B cell (primary cell): ENCODE results near the gene NCOA1. TPM values are rescaled to one million over a fixed set of nuclear protein-coding genes. Genes with fewer than 3 reads are reported as not detected.

Experiments
- ATAC-seq: fragments of 200-7000 bp; cut with Tn5 transposase; one replicate; pipeline ENCODE4 v1.10.0; 2021; ENCODE audit warnings: low read depth, mild to moderate bottlenecking, moderate number of reproducible peaks, moderate library complexity
- CTCF ChIA-PET: fragments of 350-600 bp; sonication (Branson Sonifier 250); formaldehyde crosslinking; loops from one replicate; lab custom pipeline; 2021; ENCODE audit warnings: antibody characterized with exemption, inconsistent platforms; lab: Charles Lee
- POLR2A ChIA-PET: fragments of 350-600 bp; sonication (Branson Sonifier 250); formaldehyde crosslinking; loops from one replicate; lab custom pipeline; 2021; ENCODE audit warnings: antibody characterized with exemption; lab: Charles Lee
- DNase-seq: peaks from one replicate; pipeline ENCODE4 v3.0.0; 2013
- H2AFZ ChIP-seq: 2 replicates; pipeline ENCODE4 v1.6.1; 2012; ENCODE audit warnings: mild to moderate bottlenecking, low read depth, low read length; ENCODE audit not compliant: insufficient read depth, poor library complexity, severe bottlenecking
- H3K27ac ChIP-seq, 2 donors: 1 replicate in 1 of 2; 2 replicates in 1 of 2; pipeline ENCODE4 v1.5.1; 2012 to 2013; ENCODE audit warnings: low read length in 2 of 2, mild to moderate bottlenecking in 2 of 2, moderate library complexity in 1 of 2
- H3K27me3 ChIP-seq, 4 experiments: fragments of 200-600 bp in 1 of 4; sonication (generic) in 1 of 4; replicated peaks in 1 of 4; 1 replicate in 2 of 4; 2 replicates in 2 of 4; pipeline versions ENCODE4 v1.6.1 to v1.7.0; 2013 to 2016; ENCODE audit warnings: low read length in 3 of 4, mild to moderate bottlenecking in 2 of 4, mixed read lengths in 1 of 4, moderate library complexity in 1 of 4; ENCODE audit not compliant: insufficient read depth in 4 of 4, control insufficient read depth in 3 of 4; ENCODE audit errors: control extremely low read depth in 1 of 4
- H3K36me3 ChIP-seq, 2 experiments: replicated peaks in 1 of 2; 1 replicate in 1 of 2; 2 replicates in 1 of 2; pipeline versions ENCODE4 v1.6.1 to v1.7.1; 2013; ENCODE audit warnings: low read length in 1 of 2; ENCODE audit not compliant: insufficient read depth in 2 of 2, control insufficient read depth in 1 of 2; ENCODE audit errors: control extremely low read depth in 1 of 2, extremely low read depth in 1 of 2
- H3K4me1 ChIP-seq, 2 donors: fragments of 200-600 bp in 1 of 2; sonication (generic) in 1 of 2; 1 replicate in 1 of 2; 2 replicates in 1 of 2; pipeline versions ENCODE4 v1.5.1 to v1.6.1; 2013 to 2017; ENCODE audit warnings: low read length in 2 of 2; ENCODE audit not compliant: control insufficient read depth in 2 of 2, insufficient read depth in 2 of 2
- H3K4me2 ChIP-seq: replicated peaks from 2 replicates; pipeline ENCODE3; 2012; ENCODE audit warnings: mild to moderate bottlenecking, low read depth, low read length; ENCODE audit not compliant: poor library complexity, severe bottlenecking
- H3K4me3 ChIP-seq, 5 experiments: fragments of 200-600 bp in 1 of 5; sonication (generic) in 1 of 5; 1 replicate in 3 of 5; 2 replicates in 2 of 5; pipeline versions ENCODE4 v1.5.1 to v1.7.0; 2011 to 2016; ENCODE audit warnings: low read length in 4 of 5, mild to moderate bottlenecking in 4 of 5, low read depth in 2 of 5, control low read depth in 1 of 5, moderate library complexity in 1 of 5; ENCODE audit not compliant: insufficient read depth in 1 of 5; ENCODE audit errors: control extremely low read depth in 1 of 5, extremely low read depth in 1 of 5
- H3K79me2 ChIP-seq: fragments of 200-600 bp; sonication (generic); one replicate; pipeline ENCODE4 v1.6.0; 2016; ENCODE audit warnings: low read length; ENCODE audit not compliant: control insufficient read depth, insufficient read depth
- H3K9ac ChIP-seq: fragments of 200-600 bp; sonication (generic); 2 replicates; pipeline ENCODE4 v1.6.1; 2017; ENCODE audit warnings: mild to moderate bottlenecking, low read length, moderate library complexity
- H3K9me3 ChIP-seq, 3 donors: one replicate each; pipeline versions ENCODE4 v1.6.1 to v1.7.1; 2013; ENCODE audit warnings: low read length in 2 of 3; ENCODE audit not compliant: control insufficient read depth in 2 of 3, insufficient read depth in 1 of 3; ENCODE audit errors: control extremely low read depth in 1 of 3
- H4K20me1 ChIP-seq: 2 replicates; pipeline ENCODE4 v1.6.0; 2012; ENCODE audit warnings: mild to moderate bottlenecking, low read length; ENCODE audit not compliant: insufficient read depth, control insufficient read depth, poor library complexity, severe bottlenecking
- H3K27ac Mint-ChIP-seq: one replicate; pipeline ENCODE4 v1.8.0; 2021; ENCODE audit warnings: mixed read lengths
- H3K27me3 Mint-ChIP-seq: one replicate; pipeline ENCODE4 v1.8.0; 2021; ENCODE audit warnings: mixed read lengths
- H3K4me1 Mint-ChIP-seq: one replicate; pipeline ENCODE4 v1.8.0; 2021; ENCODE audit warnings: mixed read lengths
- H3K4me3 Mint-ChIP-seq: one replicate; pipeline ENCODE4 v1.8.0; 2021; ENCODE audit warnings: mixed read lengths
- H3K9me3 Mint-ChIP-seq: one replicate; pipeline ENCODE4 v1.8.0; 2022; ENCODE audit warnings: mixed read lengths; ENCODE audit not compliant: insufficient read depth
- EZH2 ChIP-seq: IDR thresholded peaks from 2 replicates; pipeline ENCODE4 v1.6.1; 2012; ENCODE audit warnings: borderline replicate concordance, low read depth, mild to moderate bottlenecking, moderate library complexity, low read length; ENCODE audit not compliant: insufficient read depth, poor library complexity, severe bottlenecking
- WGBS: methylation state at CpG from one replicate; pipeline ENCODE4 v1.1.5; 2013; ENCODE audit warnings: missing lambda C conversion rate; ENCODE audit not compliant: insufficient coverage; 5-methylcytosine and 5-hydroxymethylcytosine counted together
- intact Hi-C: fragments of 100-400 bp; cut with micrococcal nuclease; formaldehyde crosslinking; loops from one replicate; pipeline ENCODE4 v1.10.0; 2022
- polyA plus RNA-seq: library from polyadenylated mRNA; depleted of rRNA; stranded (reverse); fragments of >200 nt; gene quantifications from 2 replicates; pipeline ENCODE4 v1.2.3, GENCODE V29; 2012
- total RNA-seq, 2 donors: library from RNA; stranded (reverse); fragments of 120-200 nt in 1 of 2; gene quantifications; 1 replicate in 1 of 2; 2 replicates in 1 of 2; pipeline versions ENCODE4 v1.2.3 to v1.2.4, GENCODE V29; 2013 to 2022
- TF ChIP-seq, protein P1 (sequence below): fragments of 200-600 bp; IDR thresholded peaks from one replicate; pipeline ENCODE4 v1.8.0; 2022; ENCODE audit warnings: antibody characterized with exemption, mild to moderate bottlenecking

The NCOA1 gene
- total and polyA plus RNA-seq, 2 donors (not counting 1 experiment from before 2014, with no cell fraction given) = 11.6 to 49.1 TPM

- POLR2A ChIA-PET = no interaction called here
- Mint-ChIP-seq H3K4me3 (no peak overlapping the region), H3K27ac (no peak overlapping the region), H3K27me3 (no peaks in the 10 kb centered on the region), H3K4me1 (peaks cover 16% of the 10 kb centered on the region), H3K9me3 (no peaks in the 10 kb centered on the region)
- H4K20me1 ChIP-seq = no peaks in the 10 kb centered on the region
- WGBS = 100% methylated on average over 1 of the region's 2 CpGs
- H3K9ac ChIP-seq = no peak overlapping the region
- H2AFZ ChIP-seq = no peak overlapping the region
- no peak overlapping the region for H3K27ac ChIP-seq
- DNase-seq (no peak), ATAC-seq (no peak)
- H3K9me3 ChIP-seq = peaks cover 0 to 7% (median 0%) of the 10 kb centered on the region in 3 donors
- H3K4me2 ChIP-seq = no peak overlapping the region
- no peaks in the 10 kb centered on the region for H3K36me3 ChIP-seq
- TF ChIP-seq, protein P1, sequence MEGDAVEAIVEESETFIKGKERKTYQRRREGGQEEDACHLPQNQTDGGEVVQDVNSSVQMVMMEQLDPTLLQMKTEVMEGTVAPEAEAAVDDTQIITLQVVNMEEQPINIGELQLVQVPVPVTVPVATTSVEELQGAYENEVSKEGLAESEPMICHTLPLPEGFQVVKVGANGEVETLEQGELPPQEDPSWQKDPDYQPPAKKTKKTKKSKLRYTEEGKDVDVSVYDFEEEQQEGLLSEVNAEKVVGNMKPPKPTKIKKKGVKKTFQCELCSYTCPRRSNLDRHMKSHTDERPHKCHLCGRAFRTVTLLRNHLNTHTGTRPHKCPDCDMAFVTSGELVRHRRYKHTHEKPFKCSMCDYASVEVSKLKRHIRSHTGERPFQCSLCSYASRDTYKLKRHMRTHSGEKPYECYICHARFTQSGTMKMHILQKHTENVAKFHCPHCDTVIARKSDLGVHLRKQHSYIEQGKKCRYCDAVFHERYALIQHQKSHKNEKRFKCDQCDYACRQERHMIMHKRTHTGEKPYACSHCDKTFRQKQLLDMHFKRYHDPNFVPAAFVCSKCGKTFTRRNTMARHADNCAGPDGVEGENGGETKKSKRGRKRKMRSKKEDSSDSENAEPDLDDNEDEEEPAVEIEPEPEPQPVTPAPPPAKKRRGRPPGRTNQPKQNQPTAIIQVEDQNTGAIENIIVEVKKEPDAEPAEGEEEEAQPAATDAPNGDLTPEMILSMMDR = no peak
- TF ChIP-seq EZH2 = no peak
- peaks cover 37% of the 10 kb centered on the region for H3K79me2 ChIP-seq
- no peak overlapping the region for H3K4me3 ChIP-seq
- peaks cover 0 to 5% of the 10 kb centered on the region in 2 donors for H3K4me1 ChIP-seq
- no peaks in the 10 kb centered on the region for H3K27me3 ChIP-seq
- CTCF ChIA-PET = no interaction called here
- intact Hi-C loops = no loop called here
Measured at GRCh38 chr2:24616616-24617015, 125.6 kb downstream of the NCOA1 start.

DNA sequence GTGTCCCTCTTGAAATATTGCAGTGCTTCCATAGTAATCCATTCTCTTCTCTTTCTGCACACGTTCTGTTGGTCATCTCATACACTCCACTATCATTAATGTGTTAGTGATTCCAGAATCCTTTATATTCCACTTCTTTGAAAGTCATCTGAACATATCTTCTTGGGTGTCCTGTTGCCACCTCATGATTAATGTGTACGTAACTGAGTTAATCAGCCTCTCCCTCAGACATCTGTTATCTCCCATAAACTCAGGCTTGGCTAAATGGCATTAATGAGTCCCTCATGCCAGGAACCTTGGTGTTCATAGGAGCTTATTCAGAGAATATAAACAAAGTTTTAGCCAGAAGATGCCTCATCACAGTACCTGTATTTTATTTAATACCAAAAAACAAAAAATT, 126.4 kb downstream of the NCOA1 start:
- ChIA-PET POLR2A (no interaction called here), CTCF (no interaction called here)
- Mint-ChIP-seq H3K4me3 (no peak overlapping the region), H3K9me3 (no peaks in the 10 kb centered on the region), H3K27ac (no peak overlapping the region), H3K27me3 (no peaks in the 10 kb centered on the region), H3K4me1 (peaks cover 13% of the 10 kb centered on the region)
- H3K9ac ChIP-seq = no peak overlapping the region
- H3K79me2 ChIP-seq = peaks cover 38% of the 10 kb centered on the region
- H3K4me1 ChIP-seq = peaks cover 0 to 5% of the 10 kb centered on the region in 2 donors
- H4K20me1 ChIP-seq = peaks cover 7% of the 10 kb centered on the region
- H3K27me3 ChIP-seq = no peaks in the 10 kb centered on the region
- no peaks in the 10 kb centered on the region for H3K9me3 ChIP-seq
- H2AFZ ChIP-seq = no peak overlapping the region
- H3K4me2 ChIP-seq = no peak overlapping the region
- intact Hi-C loops = no loop called here
- H3K4me3 ChIP-seq = no peak overlapping the region
- ATAC-seq = no peak
- no peaks in the 10 kb centered on the region for H3K36me3 ChIP-seq
- TF ChIP-seq, protein P1 = no peak
- no peak for TF ChIP-seq EZH2
- 100% methylated on average over 1 of the region's 2 CpGs for WGBS
- no peak overlapping the region for H3K27ac ChIP-seq
- no peak for DNase-seq
